AG09309 (cell line): ENCODE measurements around the gene ATP2B2.

Experiments used
- DNase-seq: peaks from one replicate; pipeline ENCODE4 v3.0.0-alpha.2; 2010; ENCODE audit warnings: low read depth
- H3K4me3 ChIP-seq: 2 replicates; pipeline ENCODE4 v1.5.1; 2011; ENCODE audit warnings: mild to moderate bottlenecking, low read depth, low read length, moderate library complexity; ENCODE audit not compliant: control insufficient read depth
- CTCF ChIP-seq: IDR thresholded peaks from 2 replicates; pipeline ENCODE4 v1.5.1; 2011; ENCODE audit warnings: mild to moderate bottlenecking, low read depth, low read length, inconsistent platforms; ENCODE audit not compliant: insufficient read depth, control insufficient read depth; ENCODE audit errors: missing control alignments

Gene ATP2B2

DNA sequence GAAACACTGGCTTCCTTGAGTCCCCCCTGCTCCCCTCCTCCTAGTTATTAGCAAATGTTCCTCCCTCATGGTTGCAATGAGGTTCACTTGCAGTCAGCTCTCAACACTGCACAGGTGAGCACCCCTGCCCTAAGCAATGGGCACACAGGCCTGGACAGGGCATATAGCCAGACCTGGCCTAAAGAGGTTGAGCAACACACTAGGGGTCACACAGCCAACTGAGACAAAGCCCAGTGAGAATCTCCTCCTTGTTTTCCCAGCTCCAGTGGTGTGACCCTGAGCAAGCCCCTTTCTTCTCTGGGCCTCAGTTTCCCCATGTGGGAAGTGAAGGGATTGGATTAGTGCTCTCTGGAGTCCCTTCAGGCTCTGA is 49.9 kb downstream of the ATP2B2 start:
- DNase-seq = no peak
- H3K4me3 ChIP-seq = no peak overlapping the region
- no peak for TF ChIP-seq CTCF

DNA sequence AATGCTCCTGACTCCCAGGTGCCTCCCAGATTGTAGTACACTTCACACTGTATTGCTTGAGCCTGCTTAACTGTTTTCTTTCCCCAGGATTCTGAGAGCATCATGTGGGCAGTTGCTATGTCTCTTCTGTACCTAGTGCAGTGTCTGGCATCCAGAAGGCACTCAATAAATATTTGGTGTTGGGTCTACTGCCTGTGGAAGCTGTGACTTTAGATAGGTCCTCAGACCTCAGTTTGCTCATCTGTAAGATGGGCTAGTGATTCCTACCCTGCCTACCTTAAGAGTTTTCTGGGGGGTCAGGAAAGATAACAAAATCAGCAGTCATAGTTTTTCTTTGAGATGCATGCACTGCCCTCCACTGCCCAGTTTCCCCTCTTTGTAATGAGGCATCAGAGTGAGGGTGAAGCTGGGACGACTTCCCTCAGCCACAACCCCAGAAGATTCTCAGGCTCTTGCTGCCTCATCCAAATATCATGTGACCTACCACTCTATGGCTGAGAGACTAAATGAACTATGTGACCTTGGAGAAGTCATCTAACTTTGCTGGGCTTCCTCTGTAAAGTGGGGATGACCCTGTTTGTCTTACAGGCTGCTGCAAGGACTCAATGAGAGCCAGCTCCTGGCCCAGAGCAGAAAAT is 50.4 kb downstream of the ATP2B2 start:
- DNase-seq = no peak
- TF ChIP-seq CTCF = no peak
- no peak overlapping the region for H3K4me3 ChIP-seq

DNA sequence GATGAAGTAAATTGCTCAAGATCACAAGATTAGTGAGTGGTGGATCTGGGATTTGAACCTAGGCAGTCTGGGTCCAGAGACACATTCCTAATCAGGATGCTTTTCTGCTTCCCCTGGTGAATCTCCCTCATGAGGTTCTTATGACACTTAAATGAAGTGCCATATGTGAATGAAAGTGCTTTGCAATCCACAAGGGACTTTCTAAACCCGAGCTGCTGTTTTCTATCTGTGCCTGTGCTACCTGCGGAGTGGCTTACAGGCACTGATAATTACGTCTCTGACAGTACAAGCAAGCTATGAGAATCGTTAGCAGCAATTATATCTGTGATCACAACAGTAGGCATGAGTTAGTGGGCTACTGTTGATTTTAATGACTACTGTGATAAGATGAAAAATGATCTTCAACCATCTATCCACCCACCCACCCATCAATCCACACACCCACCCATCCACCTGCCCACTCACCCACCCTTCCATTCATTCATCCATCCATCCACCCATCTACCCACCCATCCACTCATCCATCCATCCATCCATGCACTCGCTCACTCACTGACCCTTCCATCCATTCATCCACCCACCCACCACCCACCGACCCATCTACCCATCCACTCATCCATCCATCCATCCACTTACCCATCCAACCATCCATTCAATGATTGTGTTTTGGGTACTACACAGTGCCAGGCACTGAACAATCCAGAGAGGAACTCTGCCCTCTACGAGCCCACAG is 51.8 kb downstream of the ATP2B2 start:
- H3K4me3 ChIP-seq = no peak overlapping the region
- no peak for TF ChIP-seq CTCF
- no peak for DNase-seq

DNA sequence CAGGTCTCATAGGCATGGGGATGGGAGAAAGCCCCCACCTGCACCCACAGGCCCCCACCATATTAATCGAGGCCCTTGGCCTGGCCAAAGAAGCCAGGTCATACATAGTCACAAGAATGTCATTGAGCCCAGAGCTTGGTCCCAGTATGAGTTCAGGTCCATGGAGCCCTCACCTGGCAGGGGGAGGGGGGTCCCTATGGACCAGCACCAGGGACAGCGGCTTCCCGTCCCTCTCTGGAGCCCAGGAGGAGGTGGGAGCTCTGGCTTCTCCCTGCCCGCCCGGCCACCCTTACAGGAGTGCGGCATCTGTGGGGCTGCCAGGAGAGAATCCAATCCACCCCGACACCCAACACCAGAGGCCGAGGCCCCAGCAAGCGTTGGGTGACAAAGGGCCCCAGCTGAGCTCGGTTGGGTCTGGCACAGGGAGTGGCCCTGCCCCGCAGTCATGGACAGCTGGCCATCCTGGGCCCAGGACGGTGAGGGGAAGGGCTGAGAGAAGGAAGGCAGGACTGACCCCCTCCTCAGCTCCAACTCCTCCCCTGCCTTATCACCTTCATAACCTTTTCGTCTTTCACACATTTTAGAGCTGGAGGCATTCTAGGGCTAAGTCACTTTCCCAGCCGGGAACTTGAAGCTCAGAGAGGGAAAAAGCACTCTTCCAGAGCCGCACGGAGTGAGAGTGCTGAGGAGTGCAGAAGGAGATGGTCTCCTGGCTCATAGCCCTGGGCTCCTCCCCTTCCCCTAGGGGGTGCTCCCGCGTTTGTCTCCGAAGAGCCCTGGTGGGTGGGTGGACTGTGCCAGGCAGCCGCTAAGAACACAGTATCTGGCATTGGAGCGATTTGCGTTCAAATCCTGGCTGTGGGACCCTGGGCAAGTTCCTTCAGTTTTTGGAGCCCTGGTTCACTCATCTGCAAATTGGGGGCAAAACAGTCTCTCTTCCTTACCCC is 54.6 kb downstream of the ATP2B2 start:
- no peak overlapping the region for H3K4me3 ChIP-seq
- TF ChIP-seq CTCF = no peak
- no peak for DNase-seq

GRCh38 chr3:10449436-10449835 is 56.0 kb downstream of the ATP2B2 start:
- DNase-seq = no peak
- TF ChIP-seq CTCF = no peak
- H3K4me3 ChIP-seq = no peak overlapping the region

DNA sequence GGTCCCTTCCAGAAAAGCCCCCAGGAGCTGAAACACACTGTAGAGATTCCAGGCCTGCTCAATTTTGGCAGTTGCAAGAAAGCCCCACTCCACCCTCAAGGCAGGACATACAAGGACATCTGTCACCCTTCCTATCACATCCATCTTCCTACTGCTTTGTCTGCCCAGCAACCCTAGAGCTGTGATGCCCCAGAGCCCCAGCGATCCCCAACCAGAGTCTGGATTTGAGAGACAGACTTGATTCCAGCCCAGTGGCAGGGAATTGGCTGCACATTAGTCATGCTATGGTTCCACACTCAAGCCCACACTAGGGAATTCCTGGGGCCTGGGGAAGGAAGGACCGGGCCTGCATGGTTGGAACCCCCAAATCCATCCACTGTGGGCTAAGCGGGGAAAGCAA is 56.8 kb downstream of the ATP2B2 start:
- no peak for TF ChIP-seq CTCF
- no peak overlapping the region for H3K4me3 ChIP-seq
- no peak for DNase-seq
